OCI-LY3 (cell line): ENCODE measurements around the gene CLEC9A.

Experiments
- CTCF ChIP-seq: fragments of 200-600, 300-600 bp; sonication (generic); IDR thresholded peaks from 2 replicates; pipeline ENCODE4 v1.5.1; 2014; ENCODE audit warnings: antibody characterized with exemption, low read length, low read depth
- EZH2phosphoT487 ChIP-seq: fragments of 200-600 bp; shearing (Covaris generic); IDR thresholded peaks from 2 replicates; pipeline ENCODE4 v1.6.1; 2018; ENCODE audit warnings: antibody characterized with exemption, mixed run types, low read depth

GRCh38 chr12:10102322-10102721 is 71.8 kb downstream of the CLEC9A start:
- TF ChIP-seq CTCF (no peak), EZH2phosphoT487 (no peak)
